Neural crest cell (in vitro differentiated cells): ENCODE data around the gene ADCY5. TPM values are rescaled to one million over a fixed set of nuclear protein-coding genes. Genes with fewer than 3 reads are reported as not detected.

Experiments
- DNase-seq: peaks from one replicate; pipeline ENCODE4 v3.0.0; 2021; ENCODE audit warnings: low read depth, mixed read lengths, low spot score
- H3K27ac Mint-ChIP-seq: one replicate; pipeline ENCODE4 v1.8.0; 2021; ENCODE audit warnings: mild to moderate bottlenecking, mixed read lengths; ENCODE audit not compliant: unreplicated experiment
- H3K27me3 Mint-ChIP-seq: 2 replicates; pipeline ENCODE4 v1.8.0; 2021; ENCODE audit warnings: low read depth, mild to moderate bottlenecking, mixed read lengths
- H3K36me3 Mint-ChIP-seq: 2 replicates; pipeline ENCODE4 v1.8.0; 2021; ENCODE audit warnings: low read depth, mild to moderate bottlenecking, mixed read lengths
- H3K4me1 Mint-ChIP-seq: 2 replicates; pipeline ENCODE4 v1.8.0; 2021; ENCODE audit warnings: mixed read lengths
- H3K4me3 Mint-ChIP-seq: one replicate; pipeline ENCODE4 v1.8.0; 2021; ENCODE audit warnings: mild to moderate bottlenecking, mixed read lengths
- H3K9me3 Mint-ChIP-seq: 2 replicates; pipeline ENCODE4 v1.8.0; 2021; ENCODE audit warnings: mixed read lengths
- total RNA-seq: library from RNA; stranded (reverse); gene quantifications from 2 replicates; pipeline ENCODE4 v1.2.1, GENCODE V29; 2021
- TF ChIP-seq, protein P1 (sequence below): fragments of 200-600 bp; sonication (generic); conservative IDR thresholded peaks from 2 replicates; pipeline ENCODE4 v1.5.0; 2021; ENCODE audit warnings: antibody characterized with exemption, mild to moderate bottlenecking

ADCY5 gene
- total RNA-seq, 1 donor from 2014 or later, result 2.2 TPM

DNA sequence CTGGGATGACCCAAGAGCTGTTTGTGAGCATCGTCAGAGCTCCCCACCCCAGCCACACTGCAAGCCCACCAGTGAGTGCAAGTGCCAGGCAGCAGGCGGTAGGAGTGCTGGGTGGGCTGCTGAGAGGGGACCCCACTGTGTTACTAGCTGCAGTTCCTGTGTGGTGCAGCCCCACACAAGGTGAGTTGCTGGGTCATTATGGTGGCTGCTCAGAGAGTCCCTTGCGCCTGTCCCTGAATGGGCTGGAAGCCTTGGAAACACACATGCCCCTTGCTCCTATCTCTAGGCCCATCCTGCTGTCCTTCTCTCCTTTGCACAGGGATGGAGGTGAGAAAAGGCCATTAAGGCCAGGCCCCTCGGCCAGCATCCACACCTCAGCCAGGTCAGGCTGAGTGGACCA lies 163.4 kb downstream of the ADCY5 start:
- no peak for DNase-seq
- no peaks in the 10 kb centered on the region for H3K9me3 Mint-ChIP-seq
- H3K36me3 Mint-ChIP-seq, result no peaks in the 10 kb centered on the region
- no peak overlapping the region for H3K4me3 Mint-ChIP-seq
- TF ChIP-seq, protein P1, sequence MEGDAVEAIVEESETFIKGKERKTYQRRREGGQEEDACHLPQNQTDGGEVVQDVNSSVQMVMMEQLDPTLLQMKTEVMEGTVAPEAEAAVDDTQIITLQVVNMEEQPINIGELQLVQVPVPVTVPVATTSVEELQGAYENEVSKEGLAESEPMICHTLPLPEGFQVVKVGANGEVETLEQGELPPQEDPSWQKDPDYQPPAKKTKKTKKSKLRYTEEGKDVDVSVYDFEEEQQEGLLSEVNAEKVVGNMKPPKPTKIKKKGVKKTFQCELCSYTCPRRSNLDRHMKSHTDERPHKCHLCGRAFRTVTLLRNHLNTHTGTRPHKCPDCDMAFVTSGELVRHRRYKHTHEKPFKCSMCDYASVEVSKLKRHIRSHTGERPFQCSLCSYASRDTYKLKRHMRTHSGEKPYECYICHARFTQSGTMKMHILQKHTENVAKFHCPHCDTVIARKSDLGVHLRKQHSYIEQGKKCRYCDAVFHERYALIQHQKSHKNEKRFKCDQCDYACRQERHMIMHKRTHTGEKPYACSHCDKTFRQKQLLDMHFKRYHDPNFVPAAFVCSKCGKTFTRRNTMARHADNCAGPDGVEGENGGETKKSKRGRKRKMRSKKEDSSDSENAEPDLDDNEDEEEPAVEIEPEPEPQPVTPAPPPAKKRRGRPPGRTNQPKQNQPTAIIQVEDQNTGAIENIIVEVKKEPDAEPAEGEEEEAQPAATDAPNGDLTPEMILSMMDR, result no peak
- H3K4me1 Mint-ChIP-seq, result no peaks in the 10 kb centered on the region
- no peaks in the 10 kb centered on the region for H3K27me3 Mint-ChIP-seq
- H3K27ac Mint-ChIP-seq, result no peak overlapping the region

DNA sequence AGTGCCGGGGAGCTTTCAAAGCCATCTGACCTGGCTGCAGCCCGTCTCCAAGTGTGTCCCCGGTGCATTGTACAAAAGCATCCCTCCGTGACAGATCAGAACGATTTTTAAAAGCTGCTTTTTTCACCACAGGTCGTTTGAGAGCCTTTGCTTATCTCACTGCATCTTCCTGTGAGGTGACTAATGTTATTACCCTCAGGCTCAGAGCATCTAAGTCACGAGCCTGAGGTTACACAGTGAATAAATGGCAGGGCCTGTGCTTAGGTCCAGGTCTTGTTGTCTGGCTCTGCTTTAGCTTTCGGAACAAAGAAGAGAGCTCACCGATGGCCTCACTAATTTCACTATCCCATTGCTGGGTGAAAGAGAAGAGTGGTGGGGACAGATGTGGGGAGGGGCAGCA lies 163.8 kb downstream of the ADCY5 start:
- Mint-ChIP-seq H3K27ac (no peak overlapping the region), H3K9me3 (no peaks in the 10 kb centered on the region), H3K36me3 (no peaks in the 10 kb centered on the region), H3K4me3 (no peak overlapping the region), H3K27me3 (no peaks in the 10 kb centered on the region), H3K4me1 (no peaks in the 10 kb centered on the region)
- TF ChIP-seq, protein P1, result no peak
- no peak for DNase-seq

DNA sequence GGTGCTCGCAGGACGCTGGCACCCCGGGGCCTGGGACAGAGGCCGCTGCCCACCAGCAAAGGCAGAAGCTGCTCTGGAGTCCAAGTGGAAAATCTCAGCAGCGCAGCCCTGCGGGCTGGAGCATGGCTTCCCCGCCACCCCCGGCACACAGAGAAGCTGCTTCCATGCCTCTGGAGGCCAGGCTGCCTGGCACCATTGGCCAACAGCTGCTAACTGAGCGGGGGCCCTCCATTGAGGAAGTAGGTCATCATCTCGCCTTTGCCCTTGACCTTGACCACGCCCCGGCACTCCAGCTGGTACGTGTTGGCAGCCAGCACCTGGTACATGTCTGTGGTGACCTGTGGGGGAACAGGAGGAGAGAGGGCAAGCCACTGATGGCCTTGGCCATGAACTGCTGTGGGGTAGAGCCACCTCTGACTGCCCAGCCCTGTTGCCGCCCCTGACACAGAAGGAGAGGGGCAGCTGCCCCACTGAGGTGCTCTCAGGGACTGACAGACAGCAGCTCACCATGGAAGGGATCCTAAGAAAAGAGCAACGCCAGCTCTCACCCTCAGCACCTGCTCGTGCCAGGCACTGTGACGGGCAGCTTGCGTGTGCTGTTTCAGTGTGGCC lies 164.4 kb downstream of the ADCY5 start:
- DNase-seq, result no peak
- Mint-ChIP-seq H3K27ac (no peak overlapping the region), H3K9me3 (no peaks in the 10 kb centered on the region), H3K4me1 (no peaks in the 10 kb centered on the region), H3K27me3 (no peaks in the 10 kb centered on the region), H3K36me3 (no peaks in the 10 kb centered on the region), H3K4me3 (no peak overlapping the region)
- TF ChIP-seq, protein P1, result no peak

DNA sequence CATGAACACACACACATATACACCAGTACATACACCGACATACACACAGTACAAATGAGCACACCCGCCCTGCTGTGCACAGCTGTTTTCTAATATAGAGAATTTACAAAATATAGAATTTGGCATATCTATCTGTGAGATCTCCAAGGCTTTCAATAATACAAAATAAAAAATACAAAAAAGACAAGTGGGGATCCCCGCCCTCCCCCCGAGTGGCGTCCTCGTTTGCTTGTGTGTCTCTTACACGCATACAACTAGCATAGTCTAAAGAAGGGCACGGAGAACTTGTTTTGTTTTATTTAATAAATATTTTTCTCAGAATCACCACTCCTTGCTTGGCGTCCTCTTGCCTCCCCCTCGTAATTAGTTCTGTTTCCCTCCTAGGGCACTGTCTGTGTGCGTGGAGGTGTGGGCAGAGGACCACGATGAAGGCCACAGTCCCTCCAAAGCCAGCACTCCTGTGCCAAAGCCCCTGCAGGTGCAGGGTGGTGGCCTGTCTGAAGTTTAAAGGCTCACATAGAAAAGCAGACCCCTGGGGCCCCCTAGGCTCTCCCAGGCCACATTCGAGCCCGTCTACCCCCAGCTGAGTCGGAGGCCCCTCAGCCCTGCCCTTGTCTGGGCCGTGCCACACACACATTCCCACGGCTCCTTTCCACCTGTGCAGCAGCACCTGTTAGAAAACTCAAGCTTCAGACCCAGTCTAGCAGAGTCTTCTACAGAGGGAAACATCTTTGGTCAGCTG lies 165.1 kb downstream of the ADCY5 start:
- H3K27ac Mint-ChIP-seq, result no peak overlapping the region
- TF ChIP-seq, protein P1, result no peak
- H3K27me3 Mint-ChIP-seq, result no peaks in the 10 kb centered on the region
- H3K36me3 Mint-ChIP-seq, result no peaks in the 10 kb centered on the region
- DNase-seq, result no peak
- no peaks in the 10 kb centered on the region for H3K4me1 Mint-ChIP-seq
- H3K9me3 Mint-ChIP-seq, result no peaks in the 10 kb centered on the region
- H3K4me3 Mint-ChIP-seq, result no peak overlapping the region

DNA sequence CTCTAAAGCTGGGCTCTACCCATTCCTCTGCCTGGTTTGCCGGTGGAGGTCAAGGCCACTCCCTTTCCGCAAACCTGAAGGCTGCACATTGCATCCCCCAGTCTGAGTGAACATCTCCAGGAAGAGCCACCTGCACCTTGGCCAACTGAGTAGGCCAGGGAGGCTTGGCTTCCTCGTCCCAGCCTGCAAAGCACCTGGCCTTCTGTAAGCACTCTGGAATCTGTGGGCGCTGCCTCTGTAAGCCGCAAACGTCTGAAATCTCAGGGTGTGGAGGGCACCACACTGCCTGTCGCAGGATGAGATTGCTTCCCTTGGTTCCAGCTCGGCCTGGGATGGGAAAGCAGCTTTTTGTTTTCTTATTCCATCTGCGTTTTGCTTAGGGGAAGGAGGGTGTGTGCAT lies 165.8 kb downstream of the ADCY5 start:
- TF ChIP-seq, protein P1, result no peak
- no peak for DNase-seq
- Mint-ChIP-seq H3K27ac (no peak overlapping the region), H3K27me3 (no peaks in the 10 kb centered on the region), H3K36me3 (no peaks in the 10 kb centered on the region), H3K4me1 (no peaks in the 10 kb centered on the region), H3K4me3 (no peak overlapping the region), H3K9me3 (no peaks in the 10 kb centered on the region)
